RWPE2 (cell line): Measurements from ENCODE around the gene RNF32.
"Not testable (repeated sequence)": the region's sequence is repeated elsewhere in the genome, so short reads cannot be mapped to it uniquely, and the experiment has no call there.

Experiments
- ATAC-seq: fragments of 200-7000 bp; cut with Tn5 transposase; 3 replicates; pipeline ENCODE4 v1.9.1; 2021; ENCODE audit warnings: low read depth
- DNase-seq: peaks from one replicate; pipeline ENCODE4 v3.0.0-alpha.2; 2020; ENCODE audit warnings: low spot score
- H3K27ac ChIP-seq: fragments of 450-650 bp; 2 replicates; pipeline ENCODE4 v1.5.1; 2017; ENCODE audit warnings: mild to moderate bottlenecking; ENCODE audit not compliant: poor library complexity, severe bottlenecking
- H3K27me3 ChIP-seq: fragments of 250-450 bp; sonication (Bioruptor Pico); 2 replicates; pipeline ENCODE4 v1.5.1; 2021; ENCODE audit warnings: mild to moderate bottlenecking, moderate library complexity; ENCODE audit not compliant: insufficient read depth, poor library complexity, severe bottlenecking
- H3K36me3 ChIP-seq: fragments of 250-450 bp; sonication (Bioruptor Pico); 2 replicates; pipeline ENCODE4 v1.5.1; 2020; ENCODE audit warnings: low read depth, mild to moderate bottlenecking, moderate library complexity
- H3K4me1 ChIP-seq: fragments of 250-450 bp; sonication (Bioruptor Pico); 2 replicates; pipeline ENCODE4 v1.5.1; 2021; ENCODE audit warnings: mild to moderate bottlenecking, moderate library complexity; ENCODE audit not compliant: insufficient read depth, poor library complexity, severe bottlenecking
- H3K4me3 ChIP-seq: fragments of 250-450 bp; sonication (Bioruptor Pico); 2 replicates; pipeline ENCODE4 v1.5.1; 2021; ENCODE audit warnings: mild to moderate bottlenecking, moderate library complexity; ENCODE audit not compliant: severe bottlenecking
- H3K9me3 ChIP-seq: fragments of 250-450 bp; sonication (Bioruptor Pico); 2 replicates; pipeline ENCODE4 v1.5.1; 2021; ENCODE audit warnings: mild to moderate bottlenecking, moderate library complexity; ENCODE audit not compliant: severe bottlenecking
- CTCF ChIP-seq: fragments of 450-650 bp; IDR thresholded peaks from one replicate; pipeline ENCODE4 v1.5.1; 2017; ENCODE audit warnings: mild to moderate bottlenecking, moderate library complexity; ENCODE audit not compliant: poor library complexity, severe bottlenecking

The RNF32 gene

GRCh38 chr7:156635529-156636385, 4.8 kb upstream of the RNF32 start:
- Histone ChIP-seq H3K4me3 (no peak overlapping the region), H3K9me3 (no peaks in the 10 kb centered on the region), H3K27me3 (no peaks in the 10 kb centered on the region), H3K4me1 (no peaks in the 10 kb centered on the region), H3K36me3 (0 out of 2 replicates have a peak, but pooled peaks cover 5% of the 10 kb centered on the region), H3K27ac (no peak overlapping the region)
- DNase-seq (no peak), ATAC-seq (no peak)
- no peak for TF ChIP-seq CTCF

- not testable (repeated sequence) for H3K27ac ChIP-seq, H3K9me3 ChIP-seq, DNase-seq, H3K27me3 ChIP-seq, ATAC-seq, H3K4me1 ChIP-seq, H3K4me3 ChIP-seq, H3K36me3 ChIP-seq
These were observed 3.5 kb upstream of the RNF32 start for GRCh38 chr7:156637093-156637492.

- Histone ChIP-seq H3K27ac (no peak overlapping the region), H3K4me1 (no peaks in the 10 kb centered on the region), H3K36me3 (0 out of 2 replicates have a peak, but pooled peaks cover 5% of the 10 kb centered on the region), H3K9me3 (no peaks in the 10 kb centered on the region), H3K27me3 (no peaks in the 10 kb centered on the region), H3K4me3 (no peak overlapping the region)
- TF ChIP-seq CTCF, result no peak
- ATAC-seq, result no peak
- no peak for DNase-seq
These were observed 2.0 kb upstream of the RNF32 start for GRCh38 chr7:156638443-156639077.

GRCh38 chr7:156639426-156640256, 933 bp upstream of the RNF32 start:
- Histone ChIP-seq H3K4me1 (no peaks in the 10 kb centered on the region), H3K27me3 (no peaks in the 10 kb centered on the region), H3K4me3 (peak overlapping the region; percentile 72), H3K9me3 (no peaks in the 10 kb centered on the region), H3K27ac (peak overlapping the region; percentile 60), H3K36me3 (0 out of 2 replicates have a peak, but pooled peaks cover 5% of the 10 kb centered on the region)
- TF ChIP-seq CTCF, result no peak
- DNase-seq (no peak), ATAC-seq (peak; percentile 5; the same call in 2 of the 3 replicates)

GRCh38 chr7:156640949-156641485, 443 bp downstream of the RNF32 start:
- no peaks in the 10 kb centered on the region for H3K4me1 ChIP-seq
- DNase-seq, result no peak
- peak; percentile 72 for ATAC-seq
- H3K36me3 ChIP-seq, result 0 out of 2 replicates have a peak, but pooled peaks cover 5% of the 10 kb centered on the region
- no peak for TF ChIP-seq CTCF
- no peaks in the 10 kb centered on the region for H3K9me3 ChIP-seq
- H3K4me3 ChIP-seq, result peak overlapping the region; percentile 72
- no peaks in the 10 kb centered on the region for H3K27me3 ChIP-seq
- peak overlapping the region; percentile 60 for H3K27ac ChIP-seq
